ENCODE results near the gene EXOC6.

EXOC6 gene

GRCh38 chr10:93062514-93063143, 214.3 kb downstream of the EXOC6 start:
- peak overlapping the region; percentile 60 for H3K4me3 ChIP-seq
- DNase-seq (ENCODE audit: low spot score): no peak
- TF ChIP-seq CTCF (IDR thresholded peaks at IDR 0.05): peak; percentile 26

GRCh38 chr10:93063144-93063976, 215.0 kb downstream of the EXOC6 start:
- no peak for TF ChIP-seq CTCF (IDR thresholded peaks at IDR 0.05)
- Histone ChIP-seq H3K4me3 (peak overlapping the region; percentile 60), H3K27ac (no peak overlapping the region)
- no peak for DNase-seq (ENCODE audit: low spot score)

More at GRCh38 chr10:93062514-93063143, 214.3 kb downstream of the EXOC6 start:
- no peak overlapping the region for H3K27ac ChIP-seq

- Histone ChIP-seq H3K27ac (no peak overlapping the region), H3K4me3 (no peak overlapping the region)
- no peak for TF ChIP-seq CTCF (IDR thresholded peaks at IDR 0.05)
- no peak for DNase-seq (ENCODE audit: low spot score)
Measured at GRCh38 chr10:93063977-93064660, 215.8 kb downstream of the EXOC6 start.

GRCh38 chr10:93064874-93065660, 216.7 kb downstream of the EXOC6 start:
- H3K27ac ChIP-seq: no peak overlapping the region
- TF ChIP-seq CTCF (IDR thresholded peaks at IDR 0.05): no peak
- peak overlapping the region; percentile 59 for H3K4me3 ChIP-seq
- no peak for DNase-seq (ENCODE audit: low spot score)

GRCh38 chr10:93065675-93066543, 217.6 kb downstream of the EXOC6 start:
- DNase-seq (ENCODE audit: low spot score): no peak
- H3K4me3 ChIP-seq: peak overlapping the region; percentile 59
- no peak overlapping the region for H3K27ac ChIP-seq
- TF ChIP-seq CTCF (IDR thresholded peaks at IDR 0.05): no peak

- Histone ChIP-seq H3K27ac (no peak overlapping the region), H3K4me3 (no peak overlapping the region)
- no peak for DNase-seq (ENCODE audit: low spot score)
- no peak for TF ChIP-seq CTCF (IDR thresholded peaks at IDR 0.05)
Measured at GRCh38 chr10:93066544-93066913, 218.2 kb downstream of the EXOC6 start.

All from coronary artery (tissue), 2 donors.